Peyer's patch (tissue), 4 donors: ENCODE measurements around the gene TGFBR1.

Source experiments
- CTCF ChIP-seq, 6 experiments: fragments of 450-650 bp in 4 of 6; fragments of 200-600 bp in 2 of 6; sonication (generic) in 1 of 6; IDR thresholded peaks; one replicate each; pipeline ENCODE4 v1.5.1; 2017 to 2019; ENCODE audit warnings: antibody characterized with exemption in 6 of 6, mild to moderate bottlenecking in 3 of 6, moderate library complexity in 1 of 6
- POLR2A ChIP-seq, 2 donors: fragments of 450-650 bp; IDR thresholded peaks; one replicate each; pipeline ENCODE4 v1.5.1; 2017; ENCODE audit warnings: antibody characterized with exemption in 2 of 2, mild to moderate bottlenecking in 2 of 2, moderate library complexity in 2 of 2

- no peak for TF ChIP-seq CTCF (IDR thresholded peaks at IDR 0.05)
- TF ChIP-seq POLR2A (IDR thresholded peaks at IDR 0.05), result no peak
These were observed 10.1 kb downstream of the TGFBR1 start for GRCh38 chr9:99114846-99115500.
